ENCODE measurements around the gene CDC42BPB.

- TF ChIP-seq CTCF (IDR thresholded peaks at IDR 0.05) (no peak), POLR2A (IDR thresholded peaks at IDR 0.05) (no peak)
Measured at GRCh38 chr14:103020271-103021170, 36.8 kb downstream of the CDC42BPB start.

Measured in vagina (tissue), 2 donors.